H1 (cell line): ENCODE data around the gene L3MBTL2. TPM values are rescaled to one million over a fixed set of nuclear protein-coding genes. Genes with fewer than 3 reads are reported as not detected.

Source experiments
- CEBPB ChIP-seq: IDR thresholded peaks from 2 replicates; pipeline ENCODE4 v1.6.1; 2012; ENCODE audit warnings: low read depth, low read length
- EGR1 ChIP-seq: IDR thresholded peaks from 2 replicates; pipeline ENCODE4 v1.6.1; 2011; ENCODE audit warnings: low read depth, low read length, borderline replicate concordance
- EZH2 ChIP-seq: fragments of 200-600 bp; sonication (generic); IDR thresholded peaks from 2 replicates; pipeline ENCODE4 v1.7.1; 2012; ENCODE audit warnings: low read depth, mild to moderate bottlenecking, moderate library complexity, low read length, inconsistent platforms; ENCODE audit not compliant: severe bottlenecking
- FOSL1 ChIP-seq: IDR thresholded peaks from 2 replicates; pipeline ENCODE4 v1.6.1; 2011; ENCODE audit warnings: mild to moderate bottlenecking, low read depth, low read length, moderate library complexity; ENCODE audit not compliant: insufficient read depth
- GABPA ChIP-seq: IDR thresholded peaks from 2 replicates; pipeline ENCODE4 v1.6.1; 2011; ENCODE audit warnings: mild to moderate bottlenecking, low read length, moderate library complexity, borderline replicate concordance; ENCODE audit not compliant: insufficient read depth
- KDM5A ChIP-seq: fragments of 200-600 bp; IDR thresholded peaks from 2 replicates; pipeline ENCODE4 v1.7.1; 2012; ENCODE audit warnings: mild to moderate bottlenecking, low read length, inconsistent platforms, mixed read lengths
- SP2 ChIP-seq: IDR thresholded peaks from 2 replicates; pipeline ENCODE4 v1.6.1; 2012; ENCODE audit warnings: mild to moderate bottlenecking, low read length, inconsistent platforms
- polyA plus RNA-seq, 7 experiments: library from polyadenylated mRNA; depleted of rRNA in 3 of 7; stranded (reverse) in 5 of 7; unstranded in 2 of 7; fragments of >200 nt in 5 of 7; fragments of 200-250 nt in 2 of 7; gene quantifications; 1 replicate in 5 of 7; 2 replicates in 1 of 7; 4 replicates in 1 of 7; pipeline versions ENCODE4 v1.2.1 to v1.2.3, GENCODE V29; 2011 to 2013; ENCODE audit warnings: missing spikeins in 2 of 7, mixed read lengths in 2 of 7
- total RNA-seq: library from RNA; stranded (reverse); fragmentation: NEBNext Ultra II Directional; extraction: Animal tissue kit (Norgen Biotek cat#: 25700); gene quantifications from 2 replicates; pipeline ENCODE4 v1.2.1, GENCODE V29; 2021
- TF ChIP-seq, protein P1 (sequence below): fragments of 300-600 bp; sonication (generic); IDR thresholded peaks from 2 replicates; pipeline ENCODE4 v1.7.1; 2012; ENCODE audit warnings: low read length, moderate library complexity, mild to moderate bottlenecking, inconsistent platforms; ENCODE audit not compliant: insufficient replicate concordance

L3MBTL2 gene
- total and polyA plus RNA-seq, 2 of the 8 experiments (the other 6 are each of a cell fraction or from before 2014, with no cell fraction given), result 23.9 to 24.9 TPM

GRCh38 chr22:41204066-41204465 is 1.0 kb upstream of the L3MBTL2 start (continued):
- TF ChIP-seq, protein P1, sequence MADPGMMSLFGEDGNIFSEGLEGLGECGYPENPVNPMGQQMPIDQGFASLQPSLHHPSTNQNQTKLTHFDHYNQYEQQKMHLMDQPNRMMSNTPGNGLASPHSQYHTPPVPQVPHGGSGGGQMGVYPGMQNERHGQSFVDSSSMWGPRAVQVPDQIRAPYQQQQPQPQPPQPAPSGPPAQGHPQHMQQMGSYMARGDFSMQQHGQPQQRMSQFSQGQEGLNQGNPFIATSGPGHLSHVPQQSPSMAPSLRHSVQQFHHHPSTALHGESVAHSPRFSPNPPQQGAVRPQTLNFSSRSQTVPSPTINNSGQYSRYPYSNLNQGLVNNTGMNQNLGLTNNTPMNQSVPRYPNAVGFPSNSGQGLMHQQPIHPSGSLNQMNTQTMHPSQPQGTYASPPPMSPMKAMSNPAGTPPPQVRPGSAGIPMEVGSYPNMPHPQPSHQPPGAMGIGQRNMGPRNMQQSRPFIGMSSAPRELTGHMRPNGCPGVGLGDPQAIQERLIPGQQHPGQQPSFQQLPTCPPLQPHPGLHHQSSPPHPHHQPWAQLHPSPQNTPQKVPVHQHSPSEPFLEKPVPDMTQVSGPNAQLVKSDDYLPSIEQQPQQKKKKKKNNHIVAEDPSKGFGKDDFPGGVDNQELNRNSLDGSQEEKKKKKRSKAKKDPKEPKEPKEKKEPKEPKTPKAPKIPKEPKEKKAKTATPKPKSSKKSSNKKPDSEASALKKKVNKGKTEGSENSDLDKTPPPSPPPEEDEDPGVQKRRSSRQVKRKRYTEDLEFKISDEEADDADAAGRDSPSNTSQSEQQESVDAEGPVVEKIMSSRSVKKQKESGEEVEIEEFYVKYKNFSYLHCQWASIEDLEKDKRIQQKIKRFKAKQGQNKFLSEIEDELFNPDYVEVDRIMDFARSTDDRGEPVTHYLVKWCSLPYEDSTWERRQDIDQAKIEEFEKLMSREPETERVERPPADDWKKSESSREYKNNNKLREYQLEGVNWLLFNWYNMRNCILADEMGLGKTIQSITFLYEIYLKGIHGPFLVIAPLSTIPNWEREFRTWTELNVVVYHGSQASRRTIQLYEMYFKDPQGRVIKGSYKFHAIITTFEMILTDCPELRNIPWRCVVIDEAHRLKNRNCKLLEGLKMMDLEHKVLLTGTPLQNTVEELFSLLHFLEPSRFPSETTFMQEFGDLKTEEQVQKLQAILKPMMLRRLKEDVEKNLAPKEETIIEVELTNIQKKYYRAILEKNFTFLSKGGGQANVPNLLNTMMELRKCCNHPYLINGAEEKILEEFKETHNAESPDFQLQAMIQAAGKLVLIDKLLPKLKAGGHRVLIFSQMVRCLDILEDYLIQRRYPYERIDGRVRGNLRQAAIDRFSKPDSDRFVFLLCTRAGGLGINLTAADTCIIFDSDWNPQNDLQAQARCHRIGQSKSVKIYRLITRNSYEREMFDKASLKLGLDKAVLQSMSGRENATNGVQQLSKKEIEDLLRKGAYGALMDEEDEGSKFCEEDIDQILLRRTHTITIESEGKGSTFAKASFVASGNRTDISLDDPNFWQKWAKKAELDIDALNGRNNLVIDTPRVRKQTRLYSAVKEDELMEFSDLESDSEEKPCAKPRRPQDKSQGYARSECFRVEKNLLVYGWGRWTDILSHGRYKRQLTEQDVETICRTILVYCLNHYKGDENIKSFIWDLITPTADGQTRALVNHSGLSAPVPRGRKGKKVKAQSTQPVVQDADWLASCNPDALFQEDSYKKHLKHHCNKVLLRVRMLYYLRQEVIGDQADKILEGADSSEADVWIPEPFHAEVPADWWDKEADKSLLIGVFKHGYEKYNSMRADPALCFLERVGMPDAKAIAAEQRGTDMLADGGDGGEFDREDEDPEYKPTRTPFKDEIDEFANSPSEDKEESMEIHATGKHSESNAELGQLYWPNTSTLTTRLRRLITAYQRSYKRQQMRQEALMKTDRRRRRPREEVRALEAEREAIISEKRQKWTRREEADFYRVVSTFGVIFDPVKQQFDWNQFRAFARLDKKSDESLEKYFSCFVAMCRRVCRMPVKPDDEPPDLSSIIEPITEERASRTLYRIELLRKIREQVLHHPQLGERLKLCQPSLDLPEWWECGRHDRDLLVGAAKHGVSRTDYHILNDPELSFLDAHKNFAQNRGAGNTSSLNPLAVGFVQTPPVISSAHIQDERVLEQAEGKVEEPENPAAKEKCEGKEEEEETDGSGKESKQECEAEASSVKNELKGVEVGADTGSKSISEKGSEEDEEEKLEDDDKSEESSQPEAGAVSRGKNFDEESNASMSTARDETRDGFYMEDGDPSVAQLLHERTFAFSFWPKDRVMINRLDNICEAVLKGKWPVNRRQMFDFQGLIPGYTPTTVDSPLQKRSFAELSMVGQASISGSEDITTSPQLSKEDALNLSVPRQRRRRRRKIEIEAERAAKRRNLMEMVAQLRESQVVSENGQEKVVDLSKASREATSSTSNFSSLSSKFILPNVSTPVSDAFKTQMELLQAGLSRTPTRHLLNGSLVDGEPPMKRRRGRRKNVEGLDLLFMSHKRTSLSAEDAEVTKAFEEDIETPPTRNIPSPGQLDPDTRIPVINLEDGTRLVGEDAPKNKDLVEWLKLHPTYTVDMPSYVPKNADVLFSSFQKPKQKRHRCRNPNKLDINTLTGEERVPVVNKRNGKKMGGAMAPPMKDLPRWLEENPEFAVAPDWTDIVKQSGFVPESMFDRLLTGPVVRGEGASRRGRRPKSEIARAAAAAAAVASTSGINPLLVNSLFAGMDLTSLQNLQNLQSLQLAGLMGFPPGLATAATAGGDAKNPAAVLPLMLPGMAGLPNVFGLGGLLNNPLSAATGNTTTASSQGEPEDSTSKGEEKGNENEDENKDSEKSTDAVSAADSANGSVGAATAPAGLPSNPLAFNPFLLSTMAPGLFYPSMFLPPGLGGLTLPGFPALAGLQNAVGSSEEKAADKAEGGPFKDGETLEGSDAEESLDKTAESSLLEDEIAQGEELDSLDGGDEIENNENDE, result no peak
- TF ChIP-seq GABPA (no peak), SP2 (no peak), EZH2 (no peak), CEBPB (no peak), KDM5A (no peak), FOSL1 (no peak), EGR1 (no peak)
